H9 (cell line): Measurements from ENCODE around the gene TIMM9. TPM values are rescaled to one million over a fixed set of nuclear protein-coding genes. Genes with fewer than 3 reads are reported as not detected.
A peak's percentile ranks its signal among the peaks of the same experiment; 100 is the strongest.

ENCODE experiments used
- DNase-seq: peaks from one replicate; pipeline ENCODE4 v3.0.0-alpha.2; 2017
- H2AFZ ChIP-seq: one replicate; pipeline ENCODE4 v1.6.1; 2013; ENCODE audit warnings: mild to moderate bottlenecking, low read length, control low read depth, moderate library complexity
- H2AK5ac ChIP-seq: 2 replicates; pipeline ENCODE4 v1.6.1; 2013; ENCODE audit warnings: low read length, control low read depth, mixed read lengths; ENCODE audit not compliant: insufficient read length
- H2BK120ac ChIP-seq: one replicate; pipeline ENCODE4 v1.6.1; 2013; ENCODE audit warnings: low read depth, mild to moderate bottlenecking, low read length, control low read depth, inconsistent platforms; ENCODE audit not compliant: poor library complexity, severe bottlenecking
- H2BK12ac ChIP-seq: 2 replicates; pipeline ENCODE4 v1.6.1; 2013; ENCODE audit warnings: low read length, control low read depth, mixed read lengths, low read depth; ENCODE audit not compliant: insufficient read length
- H2BK15ac ChIP-seq: 2 replicates; pipeline ENCODE4 v1.6.1; 2013; ENCODE audit warnings: low read depth, low read length, control low read depth
- H2BK20ac ChIP-seq: one replicate; pipeline ENCODE4 v1.6.1; 2013; ENCODE audit warnings: low read depth, mild to moderate bottlenecking, low read length, control low read depth, inconsistent platforms; ENCODE audit not compliant: poor library complexity, severe bottlenecking
- H2BK5ac ChIP-seq: 2 replicates; pipeline ENCODE4 v1.6.1; 2013; ENCODE audit warnings: low read length, control low read depth, mixed read lengths; ENCODE audit not compliant: insufficient read length
- H3K14ac ChIP-seq: 2 replicates; pipeline ENCODE4 v1.6.1; 2013; ENCODE audit warnings: low read length, control low read depth; ENCODE audit not compliant: insufficient read depth
- H3K18ac ChIP-seq: 2 replicates; pipeline ENCODE4 v1.6.1; 2013; ENCODE audit warnings: low read depth, mild to moderate bottlenecking, mixed read lengths, low read length, control low read depth; ENCODE audit not compliant: insufficient read length
- H3K23ac ChIP-seq: 2 replicates; pipeline ENCODE4 v1.6.1; 2013; ENCODE audit warnings: low read length, control low read depth, mixed read lengths, low read depth; ENCODE audit not compliant: insufficient read length
- H3K23me2 ChIP-seq: 2 replicates; pipeline ENCODE4 v1.6.1; 2013; ENCODE audit warnings: low read depth, mild to moderate bottlenecking, mixed read lengths, low read length, control low read depth; ENCODE audit not compliant: insufficient read length, poor library complexity, severe bottlenecking
- H3K27ac ChIP-seq: 2 replicates; pipeline ENCODE4 v1.5.1; 2013; ENCODE audit warnings: low read length, control low read depth, mixed read lengths, low read depth; ENCODE audit not compliant: insufficient read length
- H3K27me3 ChIP-seq: 2 replicates; pipeline ENCODE4 v1.6.1; 2013; ENCODE audit warnings: low read length, control low read depth, inconsistent platforms; ENCODE audit not compliant: insufficient read depth
- H3K4ac ChIP-seq: 2 replicates; pipeline ENCODE4 v1.6.1; 2013; ENCODE audit warnings: low read depth, mild to moderate bottlenecking, control low read depth, inconsistent platforms, low read length, moderate library complexity
- H3K4me1 ChIP-seq: 2 replicates; pipeline ENCODE4 v1.6.1; 2013; ENCODE audit warnings: low read length, control low read depth, inconsistent platforms; ENCODE audit not compliant: insufficient read depth
- H3K4me2 ChIP-seq: 2 replicates; pipeline ENCODE4 v1.6.1; 2013; ENCODE audit warnings: low read length, control low read depth, mixed read lengths; ENCODE audit not compliant: insufficient read length, insufficient read depth
- H3K56ac ChIP-seq: 2 replicates; pipeline ENCODE4 v1.6.1; 2013; ENCODE audit warnings: low read depth, mild to moderate bottlenecking, mixed read lengths, low read length, control low read depth; ENCODE audit not compliant: insufficient read length
- H3K79me1 ChIP-seq: 2 replicates; pipeline ENCODE4 v1.6.1; 2013; ENCODE audit warnings: low read depth, mild to moderate bottlenecking, moderate library complexity, low read length, control low read depth, inconsistent platforms; ENCODE audit not compliant: insufficient read depth, poor library complexity, severe bottlenecking
- H3K79me2 ChIP-seq: 2 replicates; pipeline ENCODE4 v1.6.1; 2013; ENCODE audit warnings: low read length, control low read depth, inconsistent platforms; ENCODE audit not compliant: insufficient read depth
- H3K9ac ChIP-seq: 2 replicates; pipeline ENCODE4 v1.6.1; 2013; ENCODE audit warnings: low read length, control low read depth, mixed read lengths; ENCODE audit not compliant: insufficient read length; ENCODE audit errors: extremely low read depth
- H3K9me3 ChIP-seq: one replicate; pipeline ENCODE4 v1.6.1; 2013; ENCODE audit warnings: low read depth, low read length, inconsistent platforms; ENCODE audit not compliant: control insufficient read depth
- H3T11ph ChIP-seq: one replicate; pipeline ENCODE4 v1.6.1; 2013; ENCODE audit warnings: mild to moderate bottlenecking, low read length, control low read depth, inconsistent platforms
- H4K20me1 ChIP-seq: one replicate; pipeline ENCODE4 v1.6.1; 2013; ENCODE audit not compliant: control insufficient read depth, insufficient read length, insufficient read depth
- H4K5ac ChIP-seq: 2 replicates; pipeline ENCODE4 v1.6.1; 2013; ENCODE audit warnings: low read depth, mild to moderate bottlenecking, mixed read lengths, low read length, control low read depth; ENCODE audit not compliant: insufficient read length
- H4K8ac ChIP-seq: replicated peaks from 2 replicates; pipeline ENCODE4 v1.6.1; 2013; ENCODE audit warnings: low read length, control low read depth, mixed read lengths, low read depth; ENCODE audit not compliant: insufficient read length
- H4K91ac ChIP-seq: 2 replicates; pipeline ENCODE4 v1.6.1; 2013; ENCODE audit warnings: low read depth, mild to moderate bottlenecking, moderate library complexity, mixed read lengths, low read length, control low read depth; ENCODE audit not compliant: insufficient read length
- H3K27ac Mint-ChIP-seq, 3 experiments: 2 replicates in 2 of 3; 3 replicates in 1 of 3; pipeline ENCODE4 v1.8.0; 2020 to 2021; ENCODE audit warnings: mixed read lengths in 3 of 3, mild to moderate bottlenecking in 1 of 3, moderate library complexity in 1 of 3
- H3K27me3 Mint-ChIP-seq: 2 replicates; pipeline ENCODE4 v1.8.0; 2021; ENCODE audit warnings: low read depth, mild to moderate bottlenecking, moderate library complexity, mixed read lengths
- H3K36me3 Mint-ChIP-seq, 3 experiments: 2 replicates in 2 of 3; 3 replicates in 1 of 3; pipeline ENCODE4 v1.8.0; 2020 to 2021; ENCODE audit warnings: low read depth in 3 of 3, mixed read lengths in 3 of 3; ENCODE audit not compliant: insufficient read depth in 1 of 3
- H3K4me1 Mint-ChIP-seq, 2 experiments: 2 replicates each; pipeline ENCODE4 v1.8.0; 2020; ENCODE audit warnings: mixed read lengths in 2 of 2
- H3K4me3 Mint-ChIP-seq, 2 experiments: 2 replicates in 1 of 2; 3 replicates in 1 of 2; pipeline ENCODE4 v1.8.0; 2020 to 2021; ENCODE audit warnings: mild to moderate bottlenecking in 2 of 2, mixed read lengths in 2 of 2, moderate library complexity in 1 of 2
- H3K9me3 Mint-ChIP-seq, 2 experiments: 2 replicates in 1 of 2; 3 replicates in 1 of 2; pipeline ENCODE4 v1.8.0; 2020; ENCODE audit warnings: mild to moderate bottlenecking in 2 of 2, mixed read lengths in 2 of 2, moderate library complexity in 1 of 2
- WGBS: extraction: QIAGEN DNeasy Blood & Tissue Kit; methylation state at CpG from one replicate; pipeline ENCODE4 v1.1.7; 2013; ENCODE audit warnings: missing lambda C conversion rate, low lambda C conversion rate, mixed read lengths; ENCODE audit not compliant: insufficient read length; ENCODE audit errors: extremely low coverage; 5-methylcytosine and 5-hydroxymethylcytosine counted together
- total RNA-seq: library from RNA; stranded (reverse); gene quantifications from 2 replicates; pipeline ENCODE4 v1.2.1, GENCODE V29; 2021
- TF ChIP-seq, protein P1 (sequence below): fragments of 200-600 bp; sonication (generic); conservative IDR thresholded peaks from 3 replicates; pipeline ENCODE4 v1.8.0; 2021; ENCODE audit warnings: antibody characterized with exemption, mild to moderate bottlenecking

Gene TIMM9
- total RNA-seq, 1 experiment from 2014 or later = 51.4 TPM

DNA sequence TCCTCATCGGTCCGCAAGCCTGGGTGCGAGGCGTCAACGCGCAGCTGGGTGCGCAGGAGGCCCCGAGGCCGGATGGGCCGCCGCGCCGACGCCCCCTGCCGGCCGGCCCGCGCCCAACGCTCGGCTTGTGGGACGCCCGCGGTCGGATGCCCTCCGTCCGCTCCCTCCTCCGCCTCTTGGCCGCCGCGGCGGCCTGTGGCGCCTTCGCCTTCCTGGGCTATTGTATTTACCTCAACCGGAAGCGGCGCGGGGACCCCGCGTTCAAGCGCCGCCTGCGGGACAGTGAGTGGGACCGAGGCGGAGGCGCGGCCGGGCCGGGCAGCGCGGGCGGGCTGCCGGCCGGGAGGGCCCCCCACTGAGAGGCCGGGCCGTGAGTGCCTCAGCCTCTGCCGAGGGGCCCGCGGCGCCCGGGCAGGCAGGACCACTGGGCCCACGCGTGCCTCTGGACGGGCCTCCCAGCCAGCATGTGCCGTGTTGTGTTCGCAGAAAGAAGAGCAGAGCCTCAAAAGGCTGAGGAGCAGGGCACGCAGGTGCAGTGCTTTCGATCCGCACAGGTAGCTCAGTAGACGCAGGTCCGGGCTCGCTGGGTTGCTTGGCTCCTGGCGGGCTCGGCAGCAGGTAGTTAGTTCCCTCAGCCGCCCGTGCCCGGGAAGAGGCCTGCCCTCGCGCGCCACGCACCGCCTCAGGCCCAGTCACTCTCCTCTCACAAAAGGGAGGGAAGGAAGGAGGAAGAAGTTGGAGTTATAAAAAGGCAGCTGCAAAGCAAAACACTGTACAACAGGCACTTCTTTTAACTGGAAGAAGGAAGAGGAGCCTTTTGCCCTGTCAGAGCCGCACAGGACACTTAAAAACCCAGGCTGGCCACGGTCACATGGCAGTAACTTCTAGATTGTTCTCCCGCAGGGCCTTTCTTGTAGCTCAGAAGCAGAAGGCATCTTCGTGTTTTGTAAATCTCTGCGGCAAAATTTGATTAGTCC is 31.2 kb downstream of the TIMM9 start, which contains the start of gene TOMM20L:
TOMM20L (plus strand) TSS at position 119 of the 977 bp plus-strand sequence; CDS start at position 147, 28 bp downstream.
- H3K23ac ChIP-seq = no peak within 1 kb of the TSS
- peak within 1 kb of the TSS; percentile 52 for H2AFZ ChIP-seq
- no peak within 1 kb of the TSS for H4K91ac ChIP-seq
- peak within 1 kb of the TSS; percentile 61 to 82 for H3K4me3 Mint-ChIP-seq
- H3K9me3 ChIP-seq = no peaks in the 10 kb centered on the region
- H3K27ac Mint-ChIP-seq = peak within 1 kb of the TSS; percentile 23 to 94 (median 93); a peak in 5 of 7 replicates
- H4K8ac ChIP-seq = no peak within 1 kb of the TSS
- H3K4me1 Mint-ChIP-seq = peaks cover 31 to 33% of the 10 kb centered on the region in 2 experiments
- peaks cover 2% of the 10 kb centered on the region; the same call in 1 of the 2 replicates for H3K4me1 ChIP-seq
- H3K36me3 Mint-ChIP-seq = no peaks in the 10 kb centered on the region
- no peak within 1 kb of the TSS for H2BK120ac ChIP-seq
- no peaks in the 10 kb centered on the region for H3K79me1 ChIP-seq
- no peak within 1 kb of the TSS for H2BK12ac ChIP-seq
- no peak within 1 kb of the TSS; the same call in 1 of the 2 replicates for H3K4ac ChIP-seq
- no peak within 1 kb of the TSS for H3K56ac ChIP-seq
- WGBS = no CpG with 5 or more reads among the region's 86 CpGs
- peak; percentile 86 for DNase-seq
- H2AK5ac ChIP-seq = no peak within 1 kb of the TSS
- peak within 1 kb of the TSS; percentile 15 for H3K27ac ChIP-seq
- peaks cover 2% of the 10 kb centered on the region; the same call in 1 of the 2 replicates for H3K27me3 ChIP-seq
- peak within 1 kb of the TSS; percentile 99 for H3K14ac ChIP-seq
- no peak within 1 kb of the TSS for H2BK20ac ChIP-seq
- peaks cover 3% of the 10 kb centered on the region for H3K23me2 ChIP-seq
- TF ChIP-seq, protein P1, sequence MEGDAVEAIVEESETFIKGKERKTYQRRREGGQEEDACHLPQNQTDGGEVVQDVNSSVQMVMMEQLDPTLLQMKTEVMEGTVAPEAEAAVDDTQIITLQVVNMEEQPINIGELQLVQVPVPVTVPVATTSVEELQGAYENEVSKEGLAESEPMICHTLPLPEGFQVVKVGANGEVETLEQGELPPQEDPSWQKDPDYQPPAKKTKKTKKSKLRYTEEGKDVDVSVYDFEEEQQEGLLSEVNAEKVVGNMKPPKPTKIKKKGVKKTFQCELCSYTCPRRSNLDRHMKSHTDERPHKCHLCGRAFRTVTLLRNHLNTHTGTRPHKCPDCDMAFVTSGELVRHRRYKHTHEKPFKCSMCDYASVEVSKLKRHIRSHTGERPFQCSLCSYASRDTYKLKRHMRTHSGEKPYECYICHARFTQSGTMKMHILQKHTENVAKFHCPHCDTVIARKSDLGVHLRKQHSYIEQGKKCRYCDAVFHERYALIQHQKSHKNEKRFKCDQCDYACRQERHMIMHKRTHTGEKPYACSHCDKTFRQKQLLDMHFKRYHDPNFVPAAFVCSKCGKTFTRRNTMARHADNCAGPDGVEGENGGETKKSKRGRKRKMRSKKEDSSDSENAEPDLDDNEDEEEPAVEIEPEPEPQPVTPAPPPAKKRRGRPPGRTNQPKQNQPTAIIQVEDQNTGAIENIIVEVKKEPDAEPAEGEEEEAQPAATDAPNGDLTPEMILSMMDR = peak; percentile 96
- H2BK15ac ChIP-seq = no peak within 1 kb of the TSS
- H3K27me3 Mint-ChIP-seq = peaks cover 38% of the 10 kb centered on the region
- H3K4me2 ChIP-seq = peak within 1 kb of the TSS; percentile 78
- H3K9me3 Mint-ChIP-seq = no peaks in the 10 kb centered on the region
- no peaks in the 10 kb centered on the region for H4K20me1 ChIP-seq
- H3K79me2 ChIP-seq = no peaks in the 10 kb centered on the region
- H2BK5ac ChIP-seq = no peak within 1 kb of the TSS
- H4K5ac ChIP-seq = no peak within 1 kb of the TSS
- peak within 1 kb of the TSS; percentile 77 for H3K9ac ChIP-seq
- H3K18ac ChIP-seq = peak within 1 kb of the TSS; percentile 67
- no peak within 1 kb of the TSS for H3T11ph ChIP-seq
